Tibial artery (tissue), 4 donors: ENCODE data around the gene TLE4.
"Not testable (repeated sequence)": the region's sequence is repeated elsewhere in the genome, so short reads cannot be mapped to it uniquely, and the experiment has no call there.

Experiments used
- DNase-seq, 2 donors: peaks; one replicate each; pipeline ENCODE4 v3.0.0-alpha.2; 2019
- H3K27ac ChIP-seq, 2 donors: fragments of 200-600 bp; sonication (generic) in 1 of 2; 1 replicate in 1 of 2; 2 replicates in 1 of 2; pipeline ENCODE4 v1.5.1; 2018 to 2019; ENCODE audit warnings: mild to moderate bottlenecking in 1 of 2
- H3K27me3 ChIP-seq, 2 donors: fragments of 200-600 bp; sonication (generic) in 1 of 2; one replicate each; pipeline versions ENCODE4 v1.5.1 to v1.6.0; 2016 to 2019
- H3K36me3 ChIP-seq, 3 donors: fragments of 200-600 bp; sonication (generic) in 2 of 3; one replicate each; pipeline ENCODE4 v1.5.1; 2016 to 2019; ENCODE audit warnings: mild to moderate bottlenecking in 2 of 3
- H3K4me1 ChIP-seq, 4 donors: fragments of 200-600 bp; sonication (generic) in 2 of 4; 1 replicate in 3 of 4; 2 replicates in 1 of 4; pipeline ENCODE4 v1.5.1; 2016 to 2019
- H3K4me3 ChIP-seq, 2 donors: fragments of 200-600 bp; sonication (generic) in 1 of 2; 1 replicate in 1 of 2; 2 replicates in 1 of 2; pipeline ENCODE4 v1.5.1; 2018 to 2019; ENCODE audit warnings: mild to moderate bottlenecking in 2 of 2
- H3K9me3 ChIP-seq, 3 donors: fragments of 200-600 bp; sonication (generic) in 1 of 3; one replicate each; pipeline ENCODE4 v1.5.1; 2016 to 2019
- CTCF ChIP-seq, 2 experiments: fragments of 200-600 bp in 1 of 2; fragments of 450-650 bp in 1 of 2; IDR thresholded peaks; one replicate each; pipeline ENCODE4 v1.5.1; 2017 to 2019; ENCODE audit warnings: antibody characterized with exemption in 2 of 2, mild to moderate bottlenecking in 1 of 2, moderate library complexity in 1 of 2
- intact Hi-C: fragments of 100-400 bp; cut with DNase I; formaldehyde crosslinking; loops from one replicate; pipeline ENCODE4 v1.15.0; 2023; ENCODE audit warnings: low total_unique reads

Gene TLE4

GRCh38 chr9:79537838-79538237 is 33.9 kb upstream of the TLE4 start:
- no peaks in the 10 kb centered on the region for H3K4me1 ChIP-seq
- DNase-seq = no peak
- no peak for TF ChIP-seq CTCF (IDR thresholded peaks at IDR 0.05)
- no peaks in the 10 kb centered on the region for H3K27me3 ChIP-seq
- no peak overlapping the region for H3K27ac ChIP-seq
- no peaks in the 10 kb centered on the region for H3K36me3 ChIP-seq
- H3K9me3 ChIP-seq = no peaks in the 10 kb centered on the region
- no peak overlapping the region for H3K4me3 ChIP-seq
- intact Hi-C loops = no loop called here

GRCh38 chr9:79542735-79543620 is 28.8 kb upstream of the TLE4 start:
- TF ChIP-seq CTCF (IDR thresholded peaks at IDR 0.05) = no peak
- no peak for DNase-seq
- Histone ChIP-seq H3K36me3 (no peaks in the 10 kb centered on the region), H3K4me1 (no peaks in the 10 kb centered on the region), H3K4me3 (no peak overlapping the region), H3K27me3 (no peaks in the 10 kb centered on the region), H3K9me3 (no peaks in the 10 kb centered on the region), H3K27ac (no peak overlapping the region)
- intact Hi-C loops = no loop called here

GRCh38 chr9:79544375-79544774 is 27.4 kb upstream of the TLE4 start:
- intact Hi-C loops = not testable (repeated sequence)

GRCh38 chr9:79551586-79551985 is 20.2 kb upstream of the TLE4 start:
- no peaks in the 10 kb centered on the region for H3K27me3 ChIP-seq
- H3K4me3 ChIP-seq = no peak overlapping the region
- H3K27ac ChIP-seq = no peak overlapping the region
- H3K9me3 ChIP-seq = peaks cover 0 to 16% (median 0%) of the 10 kb centered on the region in 3 donors
- intact Hi-C loops = no loop called here
- no peak for DNase-seq
- no peaks in the 10 kb centered on the region for H3K36me3 ChIP-seq
- H3K4me1 ChIP-seq = no peaks in the 10 kb centered on the region
- no peak for TF ChIP-seq CTCF (IDR thresholded peaks at IDR 0.05)

More at GRCh38 chr9:79544375-79544774, 27.4 kb upstream of the TLE4 start:
- H3K27me3 ChIP-seq, DNase-seq, H3K9me3 ChIP-seq, H3K4me3 ChIP-seq, H3K36me3 ChIP-seq, H3K4me1 ChIP-seq, H3K27ac ChIP-seq: not testable (repeated sequence)

- Histone ChIP-seq H3K4me1 (no peaks in the 10 kb centered on the region), H3K27ac (no peak overlapping the region), H3K36me3 (no peaks in the 10 kb centered on the region), H3K4me3 (no peak overlapping the region), H3K27me3 (no peaks in the 10 kb centered on the region), H3K9me3 (peaks cover 0 to 16% (median 0%) of the 10 kb centered on the region in 3 donors)
- intact Hi-C loops = no loop called here
- no peak for DNase-seq
- TF ChIP-seq CTCF (IDR thresholded peaks at IDR 0.05) = no peak
Observed at GRCh38 chr9:79551994-79552393, 19.8 kb upstream of the TLE4 start.

- Histone ChIP-seq H3K27ac (no peak overlapping the region), H3K36me3 (no peaks in the 10 kb centered on the region), H3K9me3 (peaks cover 0 to 4% (median 0%) of the 10 kb centered on the region in 3 donors), H3K4me3 (no peak overlapping the region), H3K27me3 (no peaks in the 10 kb centered on the region), H3K4me1 (no peaks in the 10 kb centered on the region)
- no peak for TF ChIP-seq CTCF (IDR thresholded peaks at IDR 0.05)
- no peak for DNase-seq
- intact Hi-C loops = no loop called here
Observed at GRCh38 chr9:79555474-79556089, 16.2 kb upstream of the TLE4 start.
